Mesendoderm (in vitro differentiated cells): Measurements from ENCODE around the gene HRCT1.
"Not testable (repeated sequence)": the region's sequence is repeated elsewhere in the genome, so short reads cannot be mapped to it uniquely, and the experiment has no call there.

Experiments
- DNase-seq: peaks from one replicate; pipeline ENCODE4 v3.0.0; 2013
- H2AK5ac ChIP-seq: 2 replicates; pipeline ENCODE4 v1.6.1; 2013; ENCODE audit warnings: low read length, inconsistent platforms
- H2BK120ac ChIP-seq: 2 replicates; pipeline ENCODE4 v1.6.1; 2013; ENCODE audit warnings: low read depth, mild to moderate bottlenecking, low read length, moderate library complexity, mixed read lengths
- H2BK15ac ChIP-seq: replicated peaks from 2 replicates; pipeline ENCODE4 v1.6.1; 2013; ENCODE audit warnings: low read depth, mild to moderate bottlenecking, moderate library complexity
- H2BK5ac ChIP-seq: 2 replicates; pipeline ENCODE4 v1.6.1; 2013; ENCODE audit warnings: low read length, inconsistent platforms
- H3K18ac ChIP-seq: 2 replicates; pipeline ENCODE4 v1.6.1; 2013; ENCODE audit warnings: mild to moderate bottlenecking, low read length, mixed read lengths
- H3K23ac ChIP-seq: one replicate; pipeline ENCODE4 v1.6.1; 2013; ENCODE audit warnings: low read length
- H3K27ac ChIP-seq: 2 replicates; pipeline ENCODE4 v1.5.1; 2013; ENCODE audit warnings: low read depth, mild to moderate bottlenecking, inconsistent platforms, low read length, moderate library complexity
- H3K27me3 ChIP-seq: 2 replicates; pipeline ENCODE4 v1.6.1; 2013; ENCODE audit warnings: low read length, control low read depth, mild to moderate bottlenecking, inconsistent platforms; ENCODE audit not compliant: insufficient read depth, poor library complexity
- H3K36me3 ChIP-seq: 2 replicates; pipeline ENCODE4 v1.6.1; 2013; ENCODE audit warnings: low read length, inconsistent platforms; ENCODE audit not compliant: control insufficient read depth, insufficient read depth
- H3K4ac ChIP-seq: one replicate; pipeline ENCODE4 v1.6.1; 2013; ENCODE audit warnings: low read depth, mild to moderate bottlenecking, low read length, moderate library complexity
- H3K4me1 ChIP-seq: 2 replicates; pipeline ENCODE4 v1.6.1; 2013; ENCODE audit warnings: low read depth, low read length, inconsistent platforms; ENCODE audit not compliant: control insufficient read depth
- H3K4me2 ChIP-seq: 2 replicates; pipeline ENCODE4 v1.6.1; 2013; ENCODE audit warnings: low read length
- H3K4me3 ChIP-seq: 2 replicates; pipeline ENCODE4 v1.5.1; 2013; ENCODE audit warnings: mild to moderate bottlenecking, low read length
- H3K56ac ChIP-seq: one replicate; pipeline ENCODE4 v1.6.1; 2013; ENCODE audit warnings: low read length
- H3K79me1 ChIP-seq: 2 replicates; pipeline ENCODE4 v1.6.1; 2013; ENCODE audit warnings: low read length, inconsistent platforms
- H3K79me2 ChIP-seq: 2 replicates; pipeline ENCODE4 v1.6.1; 2013; ENCODE audit warnings: mild to moderate bottlenecking, low read length; ENCODE audit not compliant: control insufficient read depth, insufficient read depth
- H3K9ac ChIP-seq: 2 replicates; pipeline ENCODE4 v1.6.1; 2013; ENCODE audit warnings: low read length, inconsistent platforms
- H4K5ac ChIP-seq: one replicate; pipeline ENCODE4 v1.6.1; 2013; ENCODE audit warnings: low read length
- H4K8ac ChIP-seq: one replicate; pipeline ENCODE4 v1.6.1; 2013; ENCODE audit warnings: low read depth, mild to moderate bottlenecking, control low read depth, low read length, moderate library complexity
- WGBS: extraction: QIAGEN DNeasy Blood & Tissue Kit; methylation state at CpG from one replicate; pipeline ENCODE4 v1.1.7; 2013; ENCODE audit warnings: low lambda C conversion rate, missing lambda C conversion rate; ENCODE audit not compliant: insufficient coverage; ENCODE audit errors: extremely low coverage; 5-methylcytosine and 5-hydroxymethylcytosine counted together

HRCT1 gene

GRCh38 chr9:35930521-35930920 is 24.5 kb downstream of the HRCT1 start:
- no peaks in the 10 kb centered on the region for H3K27me3 ChIP-seq
- DNase-seq, result no peak
- H4K5ac ChIP-seq, result no peak overlapping the region
- H2BK120ac ChIP-seq, result no peak overlapping the region
- no peak overlapping the region for H3K27ac ChIP-seq
- H2BK15ac ChIP-seq, result no peak overlapping the region
- no peak overlapping the region for H3K4me2 ChIP-seq
- no peak overlapping the region for H3K23ac ChIP-seq
- H2BK5ac ChIP-seq, result no peak overlapping the region
- no peak overlapping the region for H3K18ac ChIP-seq
- no peaks in the 10 kb centered on the region for H3K79me1 ChIP-seq
- H3K4me1 ChIP-seq, result no peaks in the 10 kb centered on the region
- no peak overlapping the region for H4K8ac ChIP-seq
- H3K56ac ChIP-seq, result no peak overlapping the region
- no peak overlapping the region for H3K4ac ChIP-seq
- H3K79me2 ChIP-seq, result no peaks in the 10 kb centered on the region
- no peak overlapping the region for H2AK5ac ChIP-seq
- no peak overlapping the region for H3K4me3 ChIP-seq
- no peaks in the 10 kb centered on the region for H3K36me3 ChIP-seq
- H3K9ac ChIP-seq, result no peak overlapping the region

- WGBS, result no CpG with 5 or more reads among the region's 3 CpGs
- H3K9ac ChIP-seq, result no peak overlapping the region
These were observed 25.0 kb downstream of the HRCT1 start for GRCh38 chr9:35930989-35931388.

GRCh38 chr9:35932735-35933134 is 26.7 kb downstream of the HRCT1 start:
- H3K36me3 ChIP-seq, result no peaks in the 10 kb centered on the region
- H3K4ac ChIP-seq, result no peak overlapping the region
- H2BK120ac ChIP-seq, result no peak overlapping the region
- DNase-seq, result no peak
- H3K27ac ChIP-seq, result no peak overlapping the region
- H3K4me3 ChIP-seq, result no peak overlapping the region
- H3K4me1 ChIP-seq, result no peaks in the 10 kb centered on the region
- no peaks in the 10 kb centered on the region for H3K27me3 ChIP-seq
- H3K4me2 ChIP-seq, result no peak overlapping the region
- H3K56ac ChIP-seq, result no peak overlapping the region
- no peak overlapping the region for H3K9ac ChIP-seq
- no CpG with 5 or more reads among the region's 3 CpGs for WGBS
- no peaks in the 10 kb centered on the region for H3K79me1 ChIP-seq
- H2BK15ac ChIP-seq, result no peak overlapping the region
- no peak overlapping the region for H3K18ac ChIP-seq
- H3K23ac ChIP-seq, result no peak overlapping the region
- H4K8ac ChIP-seq, result no peak overlapping the region
- no peak overlapping the region for H2BK5ac ChIP-seq
- H3K79me2 ChIP-seq, result no peaks in the 10 kb centered on the region
- no peak overlapping the region for H4K5ac ChIP-seq
- no peak overlapping the region for H2AK5ac ChIP-seq

More at GRCh38 chr9:35930989-35931388, 25.0 kb downstream of the HRCT1 start:
- Histone ChIP-seq H3K36me3 (no peaks in the 10 kb centered on the region), H4K8ac (no peak overlapping the region), H3K4ac (no peak overlapping the region), H3K4me2 (no peak overlapping the region), H2BK15ac (no peak overlapping the region), H3K4me1 (no peaks in the 10 kb centered on the region), H2BK5ac (no peak overlapping the region), H3K79me2 (no peaks in the 10 kb centered on the region), H3K56ac (no peak overlapping the region), H3K27ac (no peak overlapping the region), H3K79me1 (no peaks in the 10 kb centered on the region), H3K27me3 (no peaks in the 10 kb centered on the region), H4K5ac (no peak overlapping the region), H3K4me3 (no peak overlapping the region), H2BK120ac (no peak overlapping the region), H3K18ac (no peak overlapping the region), H3K23ac (no peak overlapping the region), H2AK5ac (no peak overlapping the region)
- no peak for DNase-seq

- H2BK5ac ChIP-seq, result no peak overlapping the region
- no peak overlapping the region for H3K27ac ChIP-seq
- H3K9ac ChIP-seq, result no peak overlapping the region
- H3K36me3 ChIP-seq, result no peaks in the 10 kb centered on the region
- no CpG with 5 or more reads among the region's 4 CpGs for WGBS
- H3K4me1 ChIP-seq, result no peaks in the 10 kb centered on the region
- no peak overlapping the region for H3K23ac ChIP-seq
- no peaks in the 10 kb centered on the region for H3K27me3 ChIP-seq
- no peak overlapping the region for H3K4ac ChIP-seq
- no peak overlapping the region for H3K4me3 ChIP-seq
- H2BK120ac ChIP-seq, result no peak overlapping the region
- no peak for DNase-seq
- H3K18ac ChIP-seq, result no peak overlapping the region
- H2BK15ac ChIP-seq, result no peak overlapping the region
- no peaks in the 10 kb centered on the region for H3K79me2 ChIP-seq
- H3K79me1 ChIP-seq, result no peaks in the 10 kb centered on the region
- H3K56ac ChIP-seq, result no peak overlapping the region
- no peak overlapping the region for H2AK5ac ChIP-seq
- no peak overlapping the region for H4K8ac ChIP-seq
- H4K5ac ChIP-seq, result no peak overlapping the region
- no peak overlapping the region for H3K4me2 ChIP-seq
These were observed 27.6 kb downstream of the HRCT1 start for GRCh38 chr9:35933550-35934067.

GRCh38 chr9:35934069-35934468 is 28.1 kb downstream of the HRCT1 start:
- WGBS, result no CpG with 5 or more reads among the region's 6 CpGs
- H3K4me1 ChIP-seq, H2BK15ac ChIP-seq, H3K4me3 ChIP-seq, H3K23ac ChIP-seq, H3K27ac ChIP-seq, H2AK5ac ChIP-seq, DNase-seq, H3K56ac ChIP-seq, H3K4ac ChIP-seq, H3K4me2 ChIP-seq, H3K18ac ChIP-seq, H3K27me3 ChIP-seq, H3K79me1 ChIP-seq, H3K9ac ChIP-seq, H2BK5ac ChIP-seq, H3K79me2 ChIP-seq, H3K36me3 ChIP-seq, H4K8ac ChIP-seq, H2BK120ac ChIP-seq, H4K5ac ChIP-seq: not testable (repeated sequence)

GRCh38 chr9:35935261-35935660 is 29.3 kb downstream of the HRCT1 start:
- no peak overlapping the region for H3K4me2 ChIP-seq
- no peak overlapping the region for H3K4ac ChIP-seq
- no peak overlapping the region for H3K27ac ChIP-seq
- H3K79me1 ChIP-seq, result no peaks in the 10 kb centered on the region
- no peaks in the 10 kb centered on the region for H3K36me3 ChIP-seq
- H2BK5ac ChIP-seq, result no peak overlapping the region
- H3K56ac ChIP-seq, result no peak overlapping the region
- no peak overlapping the region for H3K9ac ChIP-seq
- H2BK120ac ChIP-seq, result no peak overlapping the region
- H2AK5ac ChIP-seq, result no peak overlapping the region
- no peak for DNase-seq
- H3K23ac ChIP-seq, result no peak overlapping the region
- H3K18ac ChIP-seq, result no peak overlapping the region
- H4K5ac ChIP-seq, result no peak overlapping the region
- H2BK15ac ChIP-seq, result no peak overlapping the region
- H3K4me3 ChIP-seq, result no peak overlapping the region
- H3K27me3 ChIP-seq, result no peaks in the 10 kb centered on the region
- WGBS, result no CpG with 5 or more reads among the region's 4 CpGs
- H3K4me1 ChIP-seq, result no peaks in the 10 kb centered on the region
- no peak overlapping the region for H4K8ac ChIP-seq
- no peaks in the 10 kb centered on the region for H3K79me2 ChIP-seq
